ENCODE measurements around the gene TUBB2B.

DNA sequence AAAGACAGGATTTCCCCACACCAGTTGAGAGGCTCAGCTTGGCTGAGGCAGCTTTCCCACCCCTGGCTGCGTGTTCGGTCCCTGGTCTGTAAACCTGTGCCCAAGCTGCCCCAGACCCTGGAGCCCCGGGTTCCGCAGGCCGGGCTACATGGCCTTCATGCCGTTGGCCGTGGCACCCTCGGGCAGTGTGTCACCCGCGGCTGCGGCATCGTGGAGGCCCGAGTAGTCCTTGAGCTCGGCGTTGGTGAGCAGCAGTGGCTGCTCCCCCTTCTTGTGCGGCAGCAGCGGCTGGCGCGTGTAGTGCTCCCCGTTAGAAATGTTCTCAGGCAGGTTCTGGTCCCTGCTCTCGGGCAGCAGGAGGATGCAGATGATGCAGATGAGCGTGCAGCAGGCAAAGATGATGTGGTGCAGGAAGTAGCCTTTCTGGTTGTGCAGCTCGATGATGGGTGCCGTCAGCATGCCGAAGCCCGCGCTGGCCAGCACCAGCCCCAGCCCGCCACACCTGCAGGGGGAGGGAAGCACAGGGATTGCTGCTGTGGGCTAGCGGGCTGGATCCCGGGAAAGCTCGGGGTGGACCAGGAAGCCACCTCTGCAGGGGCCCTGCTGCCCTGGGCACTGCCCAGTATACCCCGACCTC is 45.6 kb upstream of the TUBB2B start:
- TF ChIP-seq, protein P1, sequence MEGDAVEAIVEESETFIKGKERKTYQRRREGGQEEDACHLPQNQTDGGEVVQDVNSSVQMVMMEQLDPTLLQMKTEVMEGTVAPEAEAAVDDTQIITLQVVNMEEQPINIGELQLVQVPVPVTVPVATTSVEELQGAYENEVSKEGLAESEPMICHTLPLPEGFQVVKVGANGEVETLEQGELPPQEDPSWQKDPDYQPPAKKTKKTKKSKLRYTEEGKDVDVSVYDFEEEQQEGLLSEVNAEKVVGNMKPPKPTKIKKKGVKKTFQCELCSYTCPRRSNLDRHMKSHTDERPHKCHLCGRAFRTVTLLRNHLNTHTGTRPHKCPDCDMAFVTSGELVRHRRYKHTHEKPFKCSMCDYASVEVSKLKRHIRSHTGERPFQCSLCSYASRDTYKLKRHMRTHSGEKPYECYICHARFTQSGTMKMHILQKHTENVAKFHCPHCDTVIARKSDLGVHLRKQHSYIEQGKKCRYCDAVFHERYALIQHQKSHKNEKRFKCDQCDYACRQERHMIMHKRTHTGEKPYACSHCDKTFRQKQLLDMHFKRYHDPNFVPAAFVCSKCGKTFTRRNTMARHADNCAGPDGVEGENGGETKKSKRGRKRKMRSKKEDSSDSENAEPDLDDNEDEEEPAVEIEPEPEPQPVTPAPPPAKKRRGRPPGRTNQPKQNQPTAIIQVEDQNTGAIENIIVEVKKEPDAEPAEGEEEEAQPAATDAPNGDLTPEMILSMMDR (IDR thresholded peaks at IDR 0.05; ENCODE audit: low read depth, low read length), result no peak
- TF ChIP-seq EZH2phosphoT487 (IDR thresholded peaks at IDR 0.05; ENCODE audit: low read depth), result no peak
